Suppressor macrophage (primary cell): ENCODE measurements around the gene PRKAR2B.

ENCODE experiments used
- DNase-seq, 4 experiments: peaks; one replicate each; pipeline ENCODE4 v3.0.0-alpha.2; 2020 to 2022
- total RNA-seq, 17 experiments: gene quantifications; one replicate each; lab custom pipeline; 2026; ENCODE audit warnings: mixed read lengths in 6 of 17, inconsistent platforms in 3 of 17; lab: John Stamatoyannopoulos, UW

Gene PRKAR2B
- total RNA-seq = 2.9 to 22.1 (median 12.1) reads per million in 17 experiments

- DNase-seq = peak; percentile 64 to 91 (median 78)
Measured at GRCh38 chr7:107044347-107045194, at the start of gene PRKAR2B. Gene PRKAR2B, plus strand, starts transcription at chr7:107044705. Its CDS starts 203 bp downstream, at chr7:107044908.

GRCh38 chr7:106994833-106995232, 49.7 kb upstream of the PRKAR2B start:
- DNase-seq = no peak

- DNase-seq = no peak
Measured at GRCh38 chr7:106997487-106998271, 46.8 kb upstream of the PRKAR2B start.

- DNase-seq = peak in 1 of 4 experiments; percentile 20
Measured at GRCh38 chr7:106999023-106999422, 45.5 kb upstream of the PRKAR2B start.

GRCh38 chr7:107001490-107001889, 43.0 kb upstream of the PRKAR2B start:
- no peak for DNase-seq

- DNase-seq = no peak
Measured at GRCh38 chr7:107002126-107002525, 42.4 kb upstream of the PRKAR2B start.

GRCh38 chr7:107002529-107002998, 41.9 kb upstream of the PRKAR2B start:
- DNase-seq = no peak

- DNase-seq = peak in 3 of 4 experiments; percentile 7 to 45 (median 28)
Measured at GRCh38 chr7:107007007-107007891, 37.3 kb upstream of the PRKAR2B start.

- no peak for DNase-seq
Measured at GRCh38 chr7:107007892-107008287, 36.6 kb upstream of the PRKAR2B start.

GRCh38 chr7:107009846-107010203, 34.7 kb upstream of the PRKAR2B start:
- no peak for DNase-seq

- no peak for DNase-seq
Measured at GRCh38 chr7:107012691-107013090, 31.8 kb upstream of the PRKAR2B start.

- no peak for DNase-seq
Measured at GRCh38 chr7:107014387-107015023, 30.0 kb upstream of the PRKAR2B start.

GRCh38 chr7:107016312-107016711, 28.2 kb upstream of the PRKAR2B start:
- no peak for DNase-seq

GRCh38 chr7:107017965-107018719, 26.4 kb upstream of the PRKAR2B start:
- no peak for DNase-seq

GRCh38 chr7:107020400-107020799, 24.1 kb upstream of the PRKAR2B start:
- DNase-seq = no peak

GRCh38 chr7:107021600-107021999, 22.9 kb upstream of the PRKAR2B start:
- no peak for DNase-seq

- DNase-seq = no peak
Measured at GRCh38 chr7:107023522-107024151, 20.9 kb upstream of the PRKAR2B start.

GRCh38 chr7:107024906-107025305, 19.6 kb upstream of the PRKAR2B start:
- DNase-seq = no peak

- DNase-seq = peak in 2 of 4 experiments; percentile 21 to 23
Measured at GRCh38 chr7:107025449-107026103, 18.9 kb upstream of the PRKAR2B start.

GRCh38 chr7:107026166-107026565, 18.3 kb upstream of the PRKAR2B start:
- no peak for DNase-seq
